ENCODE results near the gene FAM210A.

DNA sequence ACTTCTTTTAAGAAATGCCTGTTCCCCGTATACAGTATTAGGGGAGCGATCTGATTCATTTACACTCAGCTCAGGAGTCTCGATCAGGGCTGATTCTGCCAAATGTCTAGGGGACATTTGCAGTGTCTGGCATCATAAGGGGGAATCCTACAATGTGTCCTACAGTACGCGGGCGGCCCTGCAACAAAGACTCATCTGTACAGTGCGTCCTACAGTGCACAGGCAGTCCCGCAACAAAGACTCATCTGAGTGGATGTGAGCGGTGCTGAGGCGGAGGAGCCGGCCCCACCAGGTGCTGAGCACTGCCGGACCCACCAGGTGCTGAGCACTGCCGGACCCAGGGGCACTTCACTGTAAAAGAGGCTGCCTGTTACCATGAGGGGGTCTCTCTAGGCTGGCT is 102.5 kb downstream of the FAM210A start:
- no peak for TF ChIP-seq CTCF (IDR thresholded peaks at IDR 0.05)
- TF ChIP-seq POLR2A (IDR thresholded peaks at IDR 0.05), result no peak

Measured in uterus (tissue), 2 donors.